ENCODE measurements around the gene TEX48.

DNA sequence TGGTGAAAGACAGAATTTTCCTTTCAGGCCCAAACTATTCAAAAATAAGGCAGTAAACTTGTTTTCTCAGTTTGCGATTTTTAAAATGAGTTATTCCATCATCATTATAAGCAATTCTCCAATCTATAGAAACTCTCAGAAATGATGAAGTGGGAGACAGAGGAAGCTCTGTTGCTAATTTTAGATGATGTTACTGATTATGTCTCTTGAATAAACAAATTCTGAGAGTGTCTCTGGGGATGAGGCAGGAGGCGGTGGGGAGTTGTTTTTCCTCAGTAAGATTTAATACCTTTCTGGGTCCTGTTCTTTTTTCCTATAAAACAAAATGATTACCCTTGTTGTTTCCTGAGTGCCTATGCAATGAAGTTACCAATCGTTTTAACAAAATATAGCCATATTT lies 43.9 kb upstream of the TEX48 start:
- TF ChIP-seq TARDBP (IDR thresholded peaks at IDR 0.05) (no peak), SUZ12 (IDR thresholded peaks at IDR 0.05) (no peak)

Measured in HEK293T (cell line).